ENCODE data around the gene DHPS. TPM values are rescaled to one million over a fixed set of nuclear protein-coding genes. Genes with fewer than 3 reads are reported as not detected.

Gene DHPS
- total and polyA plus RNA-seq, 2 of the 13 experiments (the other 11 are each of a cell fraction or from before 2014, with no cell fraction given), result 43.3 to 84.3 TPM

GRCh38 chr19:12639901-12640613, 41.6 kb downstream of the DHPS start (continued):
- no peak for TF ChIP-seq AHDC1 (CRISPR knock-in tag; IDR thresholded peaks at IDR 0.05; ENCODE audit: borderline replicate concordance)
- no peak for TF ChIP-seq CEBPZ (IDR thresholded peaks at IDR 0.05; ENCODE audit: low read length)
- TF ChIP-seq ZNF646 (CRISPR knock-in tag; IDR thresholded peaks at IDR 0.05), result no peak
- TF ChIP-seq ZSCAN12 (CRISPR knock-in tag; IDR thresholded peaks at IDR 0.05), result no peak
- TF ChIP-seq ZBTB49 (CRISPR knock-in tag; IDR thresholded peaks at IDR 0.05; ENCODE audit: borderline replicate concordance), result peak; percentile 72; the same call in 1 of the 2 replicates
- TF ChIP-seq, protein P1, sequence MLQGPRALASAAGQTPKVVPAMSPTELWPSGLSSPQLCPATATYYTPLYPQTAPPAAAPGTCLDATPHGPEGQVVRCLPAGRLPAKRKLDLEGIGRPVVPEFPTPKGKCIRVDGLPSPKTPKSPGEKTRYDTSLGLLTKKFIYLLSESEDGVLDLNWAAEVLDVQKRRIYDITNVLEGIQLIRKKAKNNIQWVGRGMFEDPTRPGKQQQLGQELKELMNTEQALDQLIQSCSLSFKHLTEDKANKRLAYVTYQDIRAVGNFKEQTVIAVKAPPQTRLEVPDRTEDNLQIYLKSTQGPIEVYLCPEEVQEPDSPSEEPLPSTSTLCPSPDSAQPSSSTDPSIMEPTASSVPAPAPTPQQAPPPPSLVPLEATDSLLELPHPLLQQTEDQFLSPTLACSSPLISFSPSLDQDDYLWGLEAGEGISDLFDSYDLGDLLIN (CRISPR knock-in tag; IDR thresholded peaks at IDR 0.05; ENCODE audit: borderline replicate concordance), result no peak
- TF ChIP-seq SALL1 (CRISPR knock-in tag; IDR thresholded peaks at IDR 0.05), result peak; percentile 80
